ENCODE measurements around the gene ACADVL. TPM values are rescaled to one million over a fixed set of nuclear protein-coding genes. Genes with fewer than 3 reads are reported as not detected.

ACADVL gene
- total and polyA plus RNA-seq, 8 donors: 348 to 3,058 (median 733) TPM

GRCh38 chr17:7191571-7192270 lies 28.0 kb upstream of the ACADVL start:
- no peak overlapping the region for H3K4me3 ChIP-seq
- H3K27me3 ChIP-seq: no peaks in the 10 kb centered on the region
- TF ChIP-seq POLR2AphosphoS5 (IDR thresholded peaks at IDR 0.05) (no peak), EP300 (IDR thresholded peaks at IDR 0.05) (no peak), POLR2A (IDR thresholded peaks at IDR 0.05) (no peak), CTCF (IDR thresholded peaks at IDR 0.05) (no peak)
- WGBS, 5 donors: 75 to 82% (median 77%) methylated on average over 25 to 26 of the region's 26 CpGs
- intact Hi-C loops (cut with DNase I; ENCODE audit: low total_unique reads): no loop called here
- no peaks in the 10 kb centered on the region for H3K4me1 ChIP-seq
- H3K9me3 ChIP-seq: no peaks in the 10 kb centered on the region
- peaks cover 17 to 68% (median 64%) of the 10 kb centered on the region in 4 donors for H3K36me3 ChIP-seq
- DNase-seq: peak in 1 of 2 donors; percentile 80
- H3K27ac ChIP-seq: no peak overlapping the region

- H3K27ac ChIP-seq: no peak overlapping the region
- H3K4me1 ChIP-seq: no peaks in the 10 kb centered on the region
- WGBS, 5 donors: 73 to 82% (median 77%) methylated on average over 12 of the region's 12 CpGs
- no peaks in the 10 kb centered on the region for H3K9me3 ChIP-seq
- intact Hi-C loops (cut with DNase I; ENCODE audit: low total_unique reads): no loop called here
- no peak overlapping the region for H3K4me3 ChIP-seq
- no peaks in the 10 kb centered on the region for H3K27me3 ChIP-seq
- no peak for TF ChIP-seq POLR2A (IDR thresholded peaks at IDR 0.05)
- peak in 1 of 2 donors; percentile 21 for DNase-seq
- H3K36me3 ChIP-seq: peaks cover 17 to 75% (median 69%) of the 10 kb centered on the region in 4 donors
Observed at GRCh38 chr17:7192271-7192937, 27.3 kb upstream of the ACADVL start.

- no peak overlapping the region for H3K4me3 ChIP-seq
- H3K27ac ChIP-seq: no peak overlapping the region
- intact Hi-C loops (cut with DNase I; ENCODE audit: low total_unique reads): no loop called here
- DNase-seq: no peak
- WGBS, 5 donors: 92 to 95% (median 94%) methylated on average over 12 of the region's 12 CpGs
- TF ChIP-seq EP300 (IDR thresholded peaks at IDR 0.05): no peak
- no peak for TF ChIP-seq POLR2A (IDR thresholded peaks at IDR 0.05)
- no peak for TF ChIP-seq CTCF (IDR thresholded peaks at IDR 0.05)
- TF ChIP-seq POLR2AphosphoS5 (IDR thresholded peaks at IDR 0.05): no peak
- H3K4me1 ChIP-seq: no peaks in the 10 kb centered on the region
- no peaks in the 10 kb centered on the region for H3K9me3 ChIP-seq
- H3K27me3 ChIP-seq: no peaks in the 10 kb centered on the region
- peaks cover 17 to 93% (median 64%) of the 10 kb centered on the region in 4 donors for H3K36me3 ChIP-seq
Observed at GRCh38 chr17:7195971-7196370, 23.8 kb upstream of the ACADVL start.

GRCh38 chr17:7196651-7197401 lies 22.9 kb upstream of the ACADVL start:
- no peaks in the 10 kb centered on the region for H3K9me3 ChIP-seq
- H3K4me3 ChIP-seq: no peak overlapping the region
- DNase-seq: no peak
- no peaks in the 10 kb centered on the region for H3K4me1 ChIP-seq
- peaks cover 17 to 93% (median 65%) of the 10 kb centered on the region in 4 donors for H3K36me3 ChIP-seq
- no peak overlapping the region for H3K27ac ChIP-seq
- 85 to 93% (median 91%) methylated on average over 8 to 22 of the region's 22 CpGs for WGBS, 5 donors
- intact Hi-C loops (cut with DNase I; ENCODE audit: low total_unique reads): no loop called here
- TF ChIP-seq POLR2AphosphoS5 (IDR thresholded peaks at IDR 0.05): no peak
- no peak for TF ChIP-seq POLR2A (IDR thresholded peaks at IDR 0.05)
- TF ChIP-seq CTCF (IDR thresholded peaks at IDR 0.05): no peak
- no peak for TF ChIP-seq EP300 (IDR thresholded peaks at IDR 0.05)
- no peaks in the 10 kb centered on the region for H3K27me3 ChIP-seq
